Loucy (cell line): ENCODE measurements around the gene GATA5.

Experiments
- H2AFZ ChIP-seq: fragments of 200-600 bp; sonication (generic); 2 replicates; pipeline ENCODE4 v1.6.0; 2016; ENCODE audit warnings: antibody characterized with exemption, mild to moderate bottlenecking, low read length, moderate library complexity
- H3F3A ChIP-seq: fragments of 200-600 bp; 2 replicates; pipeline ENCODE4 v1.6.0; 2016; ENCODE audit warnings: antibody characterized with exemption, low read depth, mild to moderate bottlenecking
- H3K27me3 ChIP-seq: fragments of 200-600 bp; sonication (generic); 2 replicates; pipeline ENCODE4 v1.6.1; 2014; ENCODE audit warnings: low read length, mild to moderate bottlenecking; ENCODE audit not compliant: insufficient read depth, poor library complexity, severe bottlenecking
- H3K36me3 ChIP-seq: fragments of 200-600 bp; sonication (generic); 2 replicates; pipeline ENCODE4 v1.6.1; 2016; ENCODE audit warnings: low read length; ENCODE audit not compliant: insufficient read depth
- H3K4me1 ChIP-seq: fragments of 200-600 bp; sonication (generic); 2 replicates; pipeline ENCODE4 v1.5.1; 2014; ENCODE audit warnings: low read length, mild to moderate bottlenecking; ENCODE audit not compliant: insufficient read depth, poor library complexity, severe bottlenecking
- H3K4me2 ChIP-seq: fragments of 200-600 bp; sonication (generic); 2 replicates; pipeline ENCODE4 v1.6.0; 2014; ENCODE audit warnings: antibody characterized with exemption, low read length, low read depth, mild to moderate bottlenecking; ENCODE audit not compliant: poor library complexity, severe bottlenecking
- H3K4me3 ChIP-seq: fragments of 200-600 bp; sonication (generic); 2 replicates; pipeline ENCODE4 v1.5.1; 2014; ENCODE audit warnings: low read length, mild to moderate bottlenecking, mixed read lengths; ENCODE audit not compliant: poor library complexity, severe bottlenecking
- H3K79me2 ChIP-seq: fragments of 200-600 bp; sonication (generic); 2 replicates; pipeline ENCODE4 v1.6.1; 2014; ENCODE audit warnings: low read length; ENCODE audit not compliant: insufficient read depth
- H3K9ac ChIP-seq: fragments of 200-600 bp; sonication (generic); 2 replicates; pipeline ENCODE4 v1.6.0; 2014; ENCODE audit warnings: mild to moderate bottlenecking, low read depth, low read length, moderate library complexity; ENCODE audit not compliant: poor library complexity, severe bottlenecking
- H3K9me2 ChIP-seq: fragments of 200-600 bp; sonication (generic); replicated peaks from 2 replicates; pipeline ENCODE4 v1.6.1; 2016; ENCODE audit warnings: low read depth, low read length, mixed read lengths
- H3K9me3 ChIP-seq: fragments of 200-600 bp; sonication (generic); 2 replicates; pipeline ENCODE4 v1.6.1; 2014; ENCODE audit warnings: mild to moderate bottlenecking, antibody characterized with exemption, low read length, low read depth; ENCODE audit not compliant: insufficient read depth
- H4K20me1 ChIP-seq: fragments of 200-600 bp; sonication (generic); 2 replicates; pipeline ENCODE4 v1.6.0; 2014; ENCODE audit warnings: antibody characterized with exemption, low read length, mild to moderate bottlenecking; ENCODE audit not compliant: insufficient read depth, poor library complexity, severe bottlenecking
- CTCF ChIP-seq: fragments of 200-600 bp; sonication (generic); conservative IDR thresholded peaks from 2 replicates; pipeline ENCODE4 v1.5.1; 2014; ENCODE audit warnings: mild to moderate bottlenecking, antibody characterized with exemption, low read length
- EZH2phosphoT487 ChIP-seq: fragments of 200-600 bp; IDR thresholded peaks from 2 replicates; pipeline ENCODE4 v1.6.1; 2018; ENCODE audit warnings: antibody characterized with exemption, mild to moderate bottlenecking, moderate library complexity, borderline replicate concordance

GATA5 gene

GRCh38 chr20:62475772-62476055 is at the start of gene GATA5:
Gene GATA5, minus strand, starts transcription at chr20:62475995. Its CDS starts 474 bp downstream, at chr20:62475521.
- Histone ChIP-seq H3K9me2 (no peaks in the 10 kb centered on the region), H3K4me3 (no peak within 1 kb of the TSS), H3K27me3 (no peaks in the 10 kb centered on the region), H3K9ac (no peak within 1 kb of the TSS), H2AFZ (no peak within 1 kb of the TSS), H4K20me1 (no peaks in the 10 kb centered on the region), H3K79me2 (no peaks in the 10 kb centered on the region), H3K4me2 (no peak within 1 kb of the TSS), H3K36me3 (no peaks in the 10 kb centered on the region), H3F3A (no peaks in the 10 kb centered on the region), H3K4me1 (peaks cover 12% of the 10 kb centered on the region), H3K9me3 (no peaks in the 10 kb centered on the region)
- TF ChIP-seq EZH2phosphoT487: no peak
- TF ChIP-seq CTCF: no peak

- Histone ChIP-seq H3K79me2 (no peaks in the 10 kb centered on the region), H3K27me3 (no peaks in the 10 kb centered on the region), H3F3A (no peaks in the 10 kb centered on the region), H3K9me2 (no peaks in the 10 kb centered on the region), H3K9ac (peak overlapping the region; percentile 62), H3K4me1 (peaks cover 26% of the 10 kb centered on the region), H3K9me3 (no peaks in the 10 kb centered on the region), H4K20me1 (no peaks in the 10 kb centered on the region), H3K4me3 (peak overlapping the region; percentile 58), H3K4me2 (peak overlapping the region; percentile 75), H2AFZ (no peak overlapping the region), H3K36me3 (no peaks in the 10 kb centered on the region)
- TF ChIP-seq EZH2phosphoT487 (no peak), CTCF (no peak)
Observed at GRCh38 chr20:62525014-62525413, 49.2 kb upstream of the GATA5 start.

- H2AFZ ChIP-seq: no peak overlapping the region
- no peak for TF ChIP-seq CTCF
- no peak for TF ChIP-seq EZH2phosphoT487
Observed at GRCh38 chr20:62524505-62524911, 48.7 kb upstream of the GATA5 start.

More at GRCh38 chr20:62524505-62524911, 48.7 kb upstream of the GATA5 start:
- peak overlapping the region; percentile 58 for H3K4me3 ChIP-seq
- H3K9ac ChIP-seq: peak overlapping the region; percentile 62
- no peaks in the 10 kb centered on the region for H3F3A ChIP-seq
- no peaks in the 10 kb centered on the region for H3K79me2 ChIP-seq
- H3K36me3 ChIP-seq: no peaks in the 10 kb centered on the region
- no peaks in the 10 kb centered on the region for H4K20me1 ChIP-seq
- H3K27me3 ChIP-seq: no peaks in the 10 kb centered on the region
- peak overlapping the region; percentile 75 for H3K4me2 ChIP-seq
- H3K9me2 ChIP-seq: no peaks in the 10 kb centered on the region
- H3K9me3 ChIP-seq: no peaks in the 10 kb centered on the region
- peaks cover 26% of the 10 kb centered on the region for H3K4me1 ChIP-seq
